CD4-positive, alpha-beta T cell treated with Interleukin-4 for 1 hour (primary cell): ENCODE measurements around the gene RIMS4.
"Not testable (repeated sequence)": the region's sequence is repeated elsewhere in the genome, so short reads cannot be mapped to it uniquely, and the experiment has no call there.

Experiments used
- DNase-seq, 2 donors: peaks; one replicate each; pipeline ENCODE4 v3.0.0-alpha.2; 2020 to 2022

Gene RIMS4

GRCh38 chr20:44829688-44830087 lies 19.3 kb upstream of the RIMS4 start:
- no peak for DNase-seq

DNA sequence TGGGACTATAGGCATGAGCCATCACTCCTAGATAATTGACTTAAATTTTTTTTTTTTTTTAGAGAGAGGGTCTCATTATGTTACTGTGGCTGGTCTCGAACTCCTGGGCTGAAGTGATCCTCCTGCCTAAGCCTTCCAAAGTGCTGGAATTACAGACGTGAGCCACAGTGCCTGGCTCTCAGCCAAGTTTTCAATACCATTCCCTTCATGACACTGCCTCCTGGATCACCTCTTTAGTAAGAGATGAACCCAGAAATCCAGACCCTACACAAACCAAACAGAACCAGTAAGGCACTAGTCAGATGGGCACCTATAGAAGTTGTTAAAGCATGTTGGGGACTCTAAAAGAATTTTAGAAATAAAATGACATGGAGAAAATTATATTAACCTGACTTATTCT lies 18.3 kb upstream of the RIMS4 start:
- DNase-seq: no peak

GRCh38 chr20:44827401-44827800 lies 17.1 kb upstream of the RIMS4 start:
- DNase-seq: no peak

GRCh38 chr20:44821576-44821975 lies 11.2 kb upstream of the RIMS4 start:
- not testable (repeated sequence) for DNase-seq

GRCh38 chr20:44819936-44820335 lies 9.6 kb upstream of the RIMS4 start:
- no peak for DNase-seq

GRCh38 chr20:44817143-44817910 lies 7.0 kb upstream of the RIMS4 start:
- DNase-seq: no peak

DNA sequence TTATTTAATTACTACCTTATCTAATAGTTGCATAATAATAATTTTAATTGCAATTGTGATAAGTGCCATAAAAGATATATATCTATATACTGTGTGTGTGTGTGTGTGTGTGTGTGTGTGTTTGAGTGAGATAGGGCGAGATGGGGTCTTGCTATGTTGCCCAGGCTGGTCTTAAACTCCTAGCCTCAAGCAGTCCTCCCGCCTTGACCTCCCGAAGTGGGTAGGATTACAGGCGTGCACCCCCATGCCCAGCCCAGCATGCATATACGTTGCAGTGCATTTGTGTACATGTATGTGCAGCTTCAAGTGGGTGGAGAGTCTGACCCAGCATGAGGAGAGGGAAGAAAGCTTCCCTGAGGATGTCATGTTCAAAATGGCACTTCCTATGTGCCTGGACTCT lies 4.6 kb upstream of the RIMS4 start:
- no peak for DNase-seq

DNA sequence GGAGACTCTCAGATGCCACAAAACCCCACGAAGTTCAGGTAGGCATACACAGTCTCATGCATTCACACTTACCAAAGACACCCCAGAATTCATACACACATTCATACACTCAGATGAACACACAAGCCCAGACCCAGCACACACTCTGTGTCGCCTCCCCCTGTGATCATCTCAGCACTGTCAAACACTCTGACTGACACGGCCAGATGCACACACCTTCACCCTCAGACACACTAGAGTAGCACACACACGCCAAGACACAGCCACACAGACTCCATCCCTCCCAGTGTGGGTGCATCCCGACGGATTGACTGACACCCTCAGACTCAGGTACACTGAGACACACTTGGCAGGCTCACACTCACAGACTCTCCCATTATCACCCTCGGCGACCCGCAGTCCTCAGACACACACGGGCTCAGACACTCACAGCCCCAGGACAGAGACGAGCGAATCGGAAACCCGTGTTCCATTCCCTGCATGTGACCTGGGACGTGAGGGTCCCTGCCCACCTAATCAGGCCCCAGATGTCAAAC lies 872 bp upstream of the RIMS4 start:
- DNase-seq: no peak

DNA sequence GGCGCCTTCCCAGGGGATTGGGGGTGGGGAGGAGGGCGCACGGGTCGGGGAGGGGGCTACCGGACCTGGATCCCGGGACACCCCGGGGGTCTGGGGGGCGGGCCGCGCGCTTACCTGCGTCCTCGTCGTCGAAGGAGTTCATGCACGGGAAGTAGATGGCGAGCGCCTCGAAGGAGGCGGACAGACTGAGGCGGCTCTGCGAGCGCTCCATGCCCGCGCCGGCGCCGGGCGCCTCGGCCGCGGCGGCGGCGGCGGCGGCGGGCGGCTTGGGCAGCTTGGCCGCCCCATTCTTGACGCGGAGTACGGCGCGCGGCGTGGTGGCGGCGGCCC lies 320 bp downstream of the RIMS4 start:
- no peak for DNase-seq

DNA sequence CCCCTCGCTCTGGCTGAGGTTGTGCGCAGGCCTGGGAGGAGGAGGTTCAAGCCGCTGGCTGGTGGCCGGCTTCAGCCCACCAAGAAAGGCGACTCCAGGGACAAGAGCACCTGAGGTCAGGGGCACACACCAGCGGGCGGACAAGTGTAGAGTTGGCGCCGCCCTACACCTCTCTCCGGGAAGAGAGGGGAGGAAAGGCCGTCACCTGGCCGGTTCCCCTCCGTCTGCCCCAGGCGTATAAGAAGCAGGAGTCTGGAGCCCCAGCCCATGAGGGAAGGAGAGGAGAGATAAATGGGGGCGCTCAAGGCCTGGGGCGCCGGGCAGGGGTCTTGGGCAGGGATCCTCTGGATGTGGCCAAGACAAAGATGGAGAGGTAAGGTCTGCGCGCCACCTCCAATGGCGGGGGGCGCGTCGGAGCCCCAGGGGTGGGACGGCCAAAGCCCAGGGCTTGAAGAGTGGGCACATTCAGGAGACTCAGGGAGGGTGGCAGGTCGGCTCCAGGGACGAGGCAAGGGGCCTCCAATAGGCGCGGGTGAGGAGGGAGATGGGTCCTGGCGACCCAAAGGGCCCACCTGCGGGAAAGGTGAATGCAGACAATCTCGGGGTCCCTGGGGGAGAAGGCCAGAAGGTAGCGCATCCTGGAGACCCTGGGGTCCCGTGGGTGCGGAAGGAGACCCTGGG lies 826 bp downstream of the RIMS4 start:
- DNase-seq: no peak

DNA sequence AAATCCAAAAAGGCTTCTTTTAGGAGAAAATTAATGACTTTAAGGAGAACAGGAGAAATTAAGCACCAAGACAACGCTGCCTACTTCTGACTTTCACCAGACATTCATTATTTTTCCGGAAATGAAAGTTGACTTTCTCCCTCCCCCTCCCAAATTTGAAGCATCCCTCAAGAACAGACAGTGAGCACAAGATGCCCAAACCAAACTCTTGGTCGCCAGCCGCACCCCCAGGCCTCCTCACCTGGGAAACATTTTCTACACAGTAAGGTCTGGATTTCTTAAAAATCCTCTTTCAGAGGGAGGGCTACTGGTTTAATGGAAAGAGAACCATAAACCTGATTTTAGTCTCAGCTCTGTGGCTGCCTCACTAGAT lies 2.7 kb downstream of the RIMS4 start:
- DNase-seq: no peak

GRCh38 chr20:44807051-44807683 lies 3.2 kb downstream of the RIMS4 start:
- no peak for DNase-seq

DNA sequence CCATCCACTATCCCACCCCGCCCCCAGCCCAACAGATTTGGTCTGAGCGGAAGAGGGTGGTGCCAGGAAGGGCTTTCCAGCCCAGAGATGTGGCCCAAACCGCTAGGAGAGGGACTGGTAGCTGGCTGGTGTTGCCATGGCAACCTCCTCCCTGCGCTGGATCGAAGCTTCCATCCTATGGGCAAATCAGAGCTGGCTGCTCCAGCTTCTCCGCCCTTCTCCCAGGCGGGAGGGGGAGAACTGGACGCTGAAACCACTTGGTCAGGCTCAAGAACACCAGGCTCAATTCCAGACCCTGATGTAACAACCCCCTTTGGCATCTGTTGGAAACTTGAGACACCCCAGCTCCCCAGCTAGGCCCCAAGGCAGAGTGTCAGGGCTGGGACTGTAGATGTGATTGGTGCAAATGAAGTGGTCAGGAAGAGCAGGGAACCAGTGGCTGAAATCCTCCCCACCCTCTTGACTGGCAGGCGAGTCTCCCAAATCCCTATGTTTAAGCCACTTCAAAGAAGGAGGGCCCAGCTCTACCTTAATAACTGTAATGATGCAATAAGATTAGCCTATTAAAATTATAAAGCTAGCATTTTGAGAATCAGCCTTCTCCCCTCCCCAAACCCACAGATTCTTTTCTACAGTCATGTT lies 4.2 kb downstream of the RIMS4 start:
- DNase-seq: no peak

DNA sequence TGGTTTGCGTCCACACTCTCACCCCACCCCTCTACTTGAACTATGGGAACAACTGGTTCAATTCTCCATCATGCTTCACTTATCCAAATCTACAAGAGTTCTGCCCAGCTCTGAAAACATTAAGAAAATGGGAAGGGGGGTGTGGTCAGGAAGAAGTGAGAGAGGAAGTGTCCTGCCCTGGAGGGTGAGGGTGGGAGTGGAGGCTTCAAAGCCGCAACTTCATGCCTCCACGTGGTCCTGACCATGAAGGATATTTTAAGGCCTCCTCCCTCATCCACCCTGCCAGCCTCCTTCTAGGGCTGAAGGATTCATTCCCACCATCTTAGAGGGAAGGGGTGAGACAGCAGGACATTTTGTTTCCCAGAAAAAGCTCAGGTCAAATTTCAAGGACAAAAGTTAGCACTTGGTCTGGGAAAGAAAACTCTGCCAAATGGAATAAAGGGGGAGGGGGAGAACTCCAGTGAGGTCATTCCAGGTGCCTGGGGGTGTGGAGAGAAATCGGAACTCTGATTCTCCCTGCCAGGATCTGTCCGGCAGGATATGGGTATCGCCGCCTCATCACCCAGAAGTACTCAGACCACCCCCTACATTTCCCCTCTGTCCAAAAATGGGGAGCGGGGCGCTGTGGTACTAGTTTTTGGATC lies 4.9 kb downstream of the RIMS4 start:
- DNase-seq: no peak

DNA sequence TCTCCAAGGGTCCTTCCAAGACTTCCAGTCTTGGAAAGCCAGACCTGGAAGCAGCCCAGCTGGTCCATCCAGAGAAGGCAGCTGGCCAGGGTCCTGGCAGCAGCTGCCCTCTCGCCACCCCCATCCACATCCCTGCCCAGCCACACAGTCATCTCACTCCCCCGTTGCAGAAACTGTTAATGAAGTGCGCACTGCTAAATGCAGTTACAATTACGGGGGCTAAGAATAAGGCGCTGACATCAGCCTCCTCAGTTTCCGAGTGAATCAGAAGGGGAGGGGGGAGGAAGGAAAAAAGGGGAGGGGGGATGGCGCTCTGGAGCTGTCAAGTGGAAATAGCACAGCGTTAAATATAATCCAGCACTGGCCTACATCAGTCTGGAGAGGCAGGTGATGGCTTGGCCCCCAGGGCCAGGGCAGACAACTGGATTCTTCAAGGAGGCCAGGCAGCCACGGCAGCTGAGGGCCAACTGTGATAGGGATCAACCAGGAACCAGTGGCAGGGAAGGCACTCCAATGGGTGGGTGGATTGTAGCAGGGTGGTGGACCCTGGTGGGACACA lies 6.9 kb downstream of the RIMS4 start:
- DNase-seq: no peak

- no peak for DNase-seq
Measured at GRCh38 chr20:44802702-44803101, 7.6 kb downstream of the RIMS4 start.

GRCh38 chr20:44800391-44801046 lies 9.8 kb downstream of the RIMS4 start:
- DNase-seq: no peak

DNA sequence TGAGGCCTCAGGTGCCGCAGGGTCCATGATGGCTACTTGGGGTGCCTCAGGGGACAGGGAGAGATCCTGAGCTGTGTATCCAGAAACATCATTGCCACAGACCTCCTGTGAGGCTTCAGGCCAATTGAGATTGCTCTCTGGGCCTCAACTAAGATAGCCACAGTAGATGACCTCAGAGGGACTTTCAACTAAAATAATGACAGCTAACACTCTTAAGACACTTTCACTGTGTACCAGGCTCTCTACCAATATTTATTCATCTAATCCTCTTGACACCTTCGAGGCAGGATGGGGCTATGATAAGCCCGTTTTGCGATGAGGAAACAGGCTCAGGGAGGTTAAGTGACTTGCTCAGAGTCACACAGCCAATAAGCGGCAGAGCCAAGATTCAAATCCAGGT lies 10.7 kb downstream of the RIMS4 start:
- DNase-seq: no peak

GRCh38 chr20:44796758-44797457 lies 13.4 kb downstream of the RIMS4 start:
- no peak for DNase-seq

DNA sequence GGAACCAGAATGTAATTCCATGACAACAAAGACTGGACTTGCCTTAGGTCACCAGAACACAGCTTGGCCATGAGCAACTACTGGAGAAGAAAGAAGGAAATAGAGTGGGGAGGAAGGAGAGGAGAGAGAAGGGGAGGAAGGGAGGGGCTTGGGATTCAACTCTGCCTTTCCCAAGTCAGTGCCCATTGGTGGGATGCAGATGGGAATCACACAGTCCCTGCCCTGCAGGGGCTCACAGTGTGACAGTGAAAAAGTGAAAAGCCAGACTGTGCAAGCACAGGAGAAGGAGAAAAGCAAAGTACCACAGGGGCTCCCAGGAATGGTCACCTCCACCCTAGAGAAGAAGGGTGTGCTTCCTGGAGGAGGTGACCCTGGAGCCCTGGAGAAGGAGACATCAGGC lies 14.0 kb downstream of the RIMS4 start:
- DNase-seq: no peak

- no peak for DNase-seq
Measured at GRCh38 chr20:44795836-44796235, 14.5 kb downstream of the RIMS4 start.

DNA sequence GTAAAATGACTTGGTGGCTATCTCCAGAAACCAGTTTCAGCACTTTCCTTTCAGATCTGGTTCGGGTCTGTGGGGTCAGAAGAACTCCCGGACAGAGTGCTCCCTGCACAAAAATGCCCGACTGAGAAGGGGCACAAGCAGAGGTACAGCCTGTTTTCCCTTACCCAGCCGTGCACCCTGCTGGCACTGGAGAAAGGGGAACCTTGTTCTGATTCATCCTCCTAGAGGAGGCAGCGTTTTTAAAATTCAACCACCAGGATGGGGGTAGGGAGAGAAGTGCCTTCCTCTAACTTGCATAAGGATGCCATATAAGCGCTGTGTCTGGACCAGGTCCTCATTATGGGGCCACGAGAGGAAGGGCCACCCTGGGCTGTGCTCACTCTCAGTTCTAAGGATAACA lies 17.6 kb downstream of the RIMS4 start:
- DNase-seq: no peak
